ENCODE results near the gene TXNRD3. TPM values are rescaled to one million over a fixed set of nuclear protein-coding genes. Genes with fewer than 3 reads are reported as not detected.

The TXNRD3 gene
- polyA plus RNA-seq, 3 donors, result 0.57 to 1.7 (median 0.90) TPM

GRCh38 chr3:126622694-126623093, 32.2 kb downstream of the TXNRD3 start:
- H3K79me2 ChIP-seq (ENCODE audit: insufficient read depth, low read length), result no peaks in the 10 kb centered on the region
- Mint-ChIP-seq H3K27ac (no peak overlapping the region), H3K36me3 (no peaks in the 10 kb centered on the region), H3K4me3 (no peak overlapping the region), H3K27me3 (ENCODE audit: low read depth in 3 of 3) (no peaks in the 10 kb centered on the region), H3K4me1 (peaks cover under 1% of the 10 kb centered on the region), H3K9me3 (peaks cover 0 to 3% (median 0%) of the 10 kb centered on the region in 7 donors)
- H3K4me2 ChIP-seq (replicated peaks; ENCODE audit: extremely low read depth, low read length, poor library complexity, severe bottlenecking), result no peak overlapping the region
- no peaks in the 10 kb centered on the region for H3K4me1 ChIP-seq (ENCODE audit: control insufficient read depth in 1 of 2, insufficient read depth in 2 of 2, low read length in 2 of 2)
- no peak for DNase-seq
- no peak overlapping the region for H3K9ac ChIP-seq (ENCODE audit: insufficient read depth, low read length, poor library complexity, severe bottlenecking)
- H3K27ac ChIP-seq (ENCODE audit: low read depth in 1 of 2, low read length in 2 of 2), result no peak overlapping the region
- H3K9me3 ChIP-seq (replicated peaks in 1 of 2; ENCODE audit: control insufficient read depth in 1 of 2, insufficient read depth in 1 of 2, low read length in 2 of 2), result no peaks in the 10 kb centered on the region
- WGBS (ENCODE audit: insufficient coverage), result no CpG with 5 or more reads among the region's 1 CpG
- no peaks in the 10 kb centered on the region for H3K27me3 ChIP-seq (ENCODE audit: control insufficient read depth in 2 of 2, insufficient read depth in 2 of 2, low read length in 2 of 2)
- no peak for TF ChIP-seq CTCF (IDR thresholded peaks at IDR 0.05)
- no peak overlapping the region for H3K4me3 ChIP-seq (replicated peaks in 1 of 3; ENCODE audit: low read depth in 2 of 3, low read length in 3 of 3)
- no peak overlapping the region for H2AFZ ChIP-seq (ENCODE audit: insufficient read depth, low read depth, low read length, poor library complexity, severe bottlenecking)
- H3K36me3 ChIP-seq (replicated peaks in 1 of 2; ENCODE audit: control insufficient read depth in 1 of 2, insufficient read depth in 2 of 2, low read length in 2 of 2), result no peaks in the 10 kb centered on the region
- H4K20me1 ChIP-seq (ENCODE audit: insufficient read depth, low read length), result no peaks in the 10 kb centered on the region
- intact Hi-C loops (cut with micrococcal nuclease), result no loop called here

GRCh38 chr3:126621627-126622345, 33.1 kb downstream of the TXNRD3 start:
- H3K27ac Mint-ChIP-seq, result no peak overlapping the region
- DNase-seq, result no peak
- Histone ChIP-seq H3K4me3 (replicated peaks in 1 of 3; ENCODE audit: low read depth in 2 of 3, low read length in 3 of 3) (no peak overlapping the region), H3K79me2 (ENCODE audit: insufficient read depth, low read length) (no peaks in the 10 kb centered on the region), H3K4me2 (replicated peaks; ENCODE audit: extremely low read depth, low read length, poor library complexity, severe bottlenecking) (no peak overlapping the region), H2AFZ (ENCODE audit: insufficient read depth, low read depth, low read length, poor library complexity, severe bottlenecking) (no peak overlapping the region), H3K36me3 (replicated peaks in 1 of 2; ENCODE audit: control insufficient read depth in 1 of 2, insufficient read depth in 2 of 2, low read length in 2 of 2) (no peaks in the 10 kb centered on the region), H3K27me3 (ENCODE audit: control insufficient read depth in 2 of 2, insufficient read depth in 2 of 2, low read length in 2 of 2) (no peaks in the 10 kb centered on the region), H3K9me3 (replicated peaks in 1 of 2; ENCODE audit: control insufficient read depth in 1 of 2, insufficient read depth in 1 of 2, low read length in 2 of 2) (no peaks in the 10 kb centered on the region), H3K27ac (ENCODE audit: low read depth in 1 of 2, low read length in 2 of 2) (no peak overlapping the region), H3K9ac (ENCODE audit: insufficient read depth, low read length, poor library complexity, severe bottlenecking) (no peak overlapping the region), H3K4me1 (ENCODE audit: control insufficient read depth in 1 of 2, insufficient read depth in 2 of 2, low read length in 2 of 2) (no peaks in the 10 kb centered on the region), H4K20me1 (ENCODE audit: insufficient read depth, low read length) (no peaks in the 10 kb centered on the region)
- TF ChIP-seq CTCF (IDR thresholded peaks at IDR 0.05), result no peak
- H3K4me3 Mint-ChIP-seq, result no peak overlapping the region
- H3K27me3 Mint-ChIP-seq (ENCODE audit: low read depth in 3 of 3), result no peaks in the 10 kb centered on the region
- intact Hi-C loops (cut with micrococcal nuclease), result no loop called here
- peaks cover 5% of the 10 kb centered on the region for H3K4me1 Mint-ChIP-seq
- no peaks in the 10 kb centered on the region for H3K36me3 Mint-ChIP-seq
- H3K9me3 Mint-ChIP-seq, result peaks cover 0 to 3% (median 0%) of the 10 kb centered on the region in 7 donors
- no CpG with 5 or more reads among the region's 2 CpGs for WGBS (ENCODE audit: insufficient coverage)
